HepG2 (cell line): ENCODE results near the gene MADD. TPM values are rescaled to one million over a fixed set of nuclear protein-coding genes. Genes with fewer than 3 reads are reported as not detected.
A peak's percentile ranks its signal among the peaks of the same experiment; 100 is the strongest.

Experiments
- CCDC6 ChIP-seq: sonication (generic); formaldehyde crosslinking; IDR thresholded peaks from 2 replicates; pipeline ENCODE4 v1.8.1; 2022; ENCODE audit warnings: mild to moderate bottlenecking, missing genetic modification reagents, moderate library complexity
- CEBPB ChIP-seq: IDR thresholded peaks from 2 replicates; pipeline ENCODE4 v1.6.1; 2011; ENCODE audit warnings: low read depth, low read length, improper control_type of control experiment, borderline replicate concordance
- CENPX ChIP-seq: sonication (generic); formaldehyde crosslinking; IDR thresholded peaks from 2 replicates; pipeline ENCODE4 v1.9.0; 2021; ENCODE audit warnings: mild to moderate bottlenecking, missing genetic modification reagents, moderate library complexity
- HNRNPUL1 ChIP-seq: fragments of 200-400 bp; formaldehyde crosslinking; IDR thresholded peaks from 2 replicates; pipeline ENCODE4 v1.6.1; 2017; ENCODE audit warnings: low read depth, mild to moderate bottlenecking, low read length, moderate library complexity
- JDP2 ChIP-seq: sonication (generic); formaldehyde crosslinking; IDR thresholded peaks from 2 replicates; pipeline ENCODE4 v1.8.1; 2022; ENCODE audit warnings: missing genetic modification reagents, borderline replicate concordance
- NR2F6 ChIP-seq, 2 experiments: IDR thresholded peaks; 2 replicates each; pipeline ENCODE4 v1.6.1; 2016; ENCODE audit warnings: antibody characterized with exemption in 1 of 2, mild to moderate bottlenecking in 1 of 2
- POLR2A ChIP-seq, 2 experiments: IDR thresholded peaks; 2 replicates each; pipeline ENCODE4 v1.6.1; 2011; ENCODE audit warnings: low read depth in 2 of 2, low read length in 2 of 2, mild to moderate bottlenecking in 1 of 2, moderate library complexity in 1 of 2; ENCODE audit not compliant: insufficient read depth in 1 of 2
- ZFP62 ChIP-seq: sonication (generic); formaldehyde crosslinking; IDR thresholded peaks from 2 replicates; pipeline ENCODE4 v1.4.0; 2020; ENCODE audit warnings: missing genetic modification reagents
- ZMAT3 ChIP-seq: sonication (generic); formaldehyde crosslinking; conservative IDR thresholded peaks from 2 replicates; pipeline ENCODE4 v1.7.0; 2021; ENCODE audit warnings: missing genetic modification reagents
- ZNF282 ChIP-seq: fragments of 450-650 bp; IDR thresholded peaks from 2 replicates; pipeline ENCODE4 v1.6.1; 2018; ENCODE audit not compliant: partially characterized antibody
- ZNF383 ChIP-seq: sonication (generic); formaldehyde crosslinking; IDR thresholded peaks from 2 replicates; pipeline ENCODE4 v1.4.0; 2020; ENCODE audit warnings: missing genetic modification reagents, mild to moderate bottlenecking, borderline replicate concordance
- polyA plus RNA-seq, 8 experiments: library from polyadenylated mRNA; depleted of rRNA in 3 of 8; stranded (reverse) in 7 of 8; unstranded in 1 of 8; fragments of >200 nt; fragmentation: Illumina TruSeq in 4 of 8; extraction: Trizol in 4 of 8; gene quantifications; 2 replicates each; pipeline versions ENCODE4 v1.2.1 to v1.2.3, GENCODE V29; 2011 to 2016; ENCODE audit warnings: low read depth in 4 of 8, missing spikeins in 1 of 8, mixed read lengths in 1 of 8; ENCODE audit not compliant: insufficient read depth in 1 of 8
- total RNA-seq, 5 experiments: library from RNA; depleted of rRNA; stranded (reverse); fragments of >200 nt; fragmentation: Illumina TruSeq; extraction: Trizol; gene quantifications; 2 replicates each; pipeline ENCODE4 v1.2.3, GENCODE V29; 2016; ENCODE audit warnings: low read depth in 1 of 5
- TF ChIP-seq, protein P1 (sequence below), 2 experiments: sonication (generic) in 1 of 2; formaldehyde crosslinking in 1 of 2; IDR thresholded peaks; 2 replicates each; pipeline versions ENCODE4 v1.6.1 to v1.9.0; 2014 to 2022; ENCODE audit warnings: antibody characterized with exemption in 1 of 2, borderline replicate concordance in 1 of 2, inconsistent platforms in 1 of 2, low read depth in 1 of 2, missing genetic modification reagents in 1 of 2
- TF ChIP-seq, protein P2 (sequence below): IDR thresholded peaks from 2 replicates; pipeline ENCODE4 v1.6.1; 2012; ENCODE audit warnings: inconsistent platforms
- TF ChIP-seq, protein P3 (sequence below): sonication (generic); formaldehyde crosslinking; IDR thresholded peaks from 2 replicates; pipeline ENCODE4 v1.4.0; 2020; ENCODE audit warnings: low read depth, mild to moderate bottlenecking, missing genetic modification reagents
- TF ChIP-seq, protein P4 (sequence below): sonication (generic); formaldehyde crosslinking; conservative IDR thresholded peaks from 2 replicates; pipeline ENCODE4 v1.4.0; 2020; ENCODE audit warnings: missing genetic modification reagents
- TF ChIP-seq, protein P5 (sequence below): sonication (generic); formaldehyde crosslinking; conservative IDR thresholded peaks from 2 replicates; pipeline ENCODE4 v1.4.0; 2020; ENCODE audit warnings: mild to moderate bottlenecking, missing genetic modification reagents, moderate library complexity

MADD gene
- total and polyA plus RNA-seq, 2 of the 13 experiments (the other 11 are each of a cell fraction or from before 2014, with no cell fraction given): 18.0 to 29.2 TPM

DNA sequence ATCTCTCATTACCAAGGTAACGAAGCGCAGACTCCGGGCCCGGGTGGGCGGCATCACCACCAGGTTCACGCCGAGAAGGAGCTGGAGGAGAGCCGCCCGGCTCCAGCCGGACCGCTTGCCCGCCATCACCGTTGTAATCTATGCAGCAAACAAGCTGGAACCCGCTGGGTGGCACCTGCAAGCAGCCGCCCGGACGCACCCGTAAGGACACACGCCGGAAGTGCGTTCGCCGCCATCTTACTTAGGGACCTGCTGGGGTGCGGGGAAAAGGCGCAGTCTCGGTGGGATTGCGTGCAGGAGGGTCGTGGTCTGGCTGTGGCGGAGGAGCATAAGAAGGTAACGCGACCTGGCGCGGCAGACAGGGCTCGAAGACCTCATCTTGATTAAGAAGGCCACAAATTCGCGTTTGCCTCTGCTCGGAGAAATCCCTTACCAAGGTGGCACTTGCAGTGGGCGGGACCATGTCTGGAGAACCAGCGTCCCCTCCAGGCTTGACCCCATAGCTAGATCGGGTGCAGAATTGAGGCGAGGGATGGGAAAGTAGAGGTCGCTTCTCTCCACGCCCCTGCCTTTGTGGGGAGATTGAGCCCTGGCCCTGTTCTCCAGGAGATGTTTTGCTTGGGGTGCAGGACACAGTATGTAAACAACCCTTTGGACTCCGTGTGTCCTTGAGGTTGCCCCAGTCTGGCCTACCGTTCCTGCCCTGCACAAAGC lies 21.1 kb upstream of the MADD start, which contains the start of gene ACP2 (continued):
- TF ChIP-seq, protein P1, sequence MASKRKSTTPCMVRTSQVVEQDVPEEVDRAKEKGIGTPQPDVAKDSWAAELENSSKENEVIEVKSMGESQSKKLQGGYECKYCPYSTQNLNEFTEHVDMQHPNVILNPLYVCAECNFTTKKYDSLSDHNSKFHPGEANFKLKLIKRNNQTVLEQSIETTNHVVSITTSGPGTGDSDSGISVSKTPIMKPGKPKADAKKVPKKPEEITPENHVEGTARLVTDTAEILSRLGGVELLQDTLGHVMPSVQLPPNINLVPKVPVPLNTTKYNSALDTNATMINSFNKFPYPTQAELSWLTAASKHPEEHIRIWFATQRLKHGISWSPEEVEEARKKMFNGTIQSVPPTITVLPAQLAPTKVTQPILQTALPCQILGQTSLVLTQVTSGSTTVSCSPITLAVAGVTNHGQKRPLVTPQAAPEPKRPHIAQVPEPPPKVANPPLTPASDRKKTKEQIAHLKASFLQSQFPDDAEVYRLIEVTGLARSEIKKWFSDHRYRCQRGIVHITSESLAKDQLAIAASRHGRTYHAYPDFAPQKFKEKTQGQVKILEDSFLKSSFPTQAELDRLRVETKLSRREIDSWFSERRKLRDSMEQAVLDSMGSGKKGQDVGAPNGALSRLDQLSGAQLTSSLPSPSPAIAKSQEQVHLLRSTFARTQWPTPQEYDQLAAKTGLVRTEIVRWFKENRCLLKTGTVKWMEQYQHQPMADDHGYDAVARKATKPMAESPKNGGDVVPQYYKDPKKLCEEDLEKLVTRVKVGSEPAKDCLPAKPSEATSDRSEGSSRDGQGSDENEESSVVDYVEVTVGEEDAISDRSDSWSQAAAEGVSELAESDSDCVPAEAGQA (IDR thresholded peaks at IDR 0.05; ENCODE audit: low read depth): peak; percentile 93
- TF ChIP-seq, protein P1 (CRISPR knock-in tag; IDR thresholded peaks at IDR 0.05; ENCODE audit: borderline replicate concordance): 0 out of 2 replicates have a peak, but pooled peaks have one; percentile 74
- TF ChIP-seq CCDC6 (CRISPR knock-in tag) (peak; percentile 77; the same call in 1 of the 2 replicates), ZNF383 (CRISPR knock-in tag) (no peak), ZFP62 (no peak; the same call in 1 of the 2 replicates), CENPX (CRISPR knock-in tag) (no peak), NR2F6 (IDR thresholded peaks at IDR 0.05) (peak; percentile 48; the same call in 1 of the 2 replicates), NR2F6 (CRISPR knock-in tag; IDR thresholded peaks at IDR 0.05) (peak; percentile 70), CEBPB (no peak), JDP2 (no peak), HNRNPUL1 (no peak), POLR2A (IDR thresholded peaks at IDR 0.05; ENCODE audit: insufficient read depth in 1 of 2, low read depth in 2 of 2, low read length in 2 of 2) (peak; percentile 89 to 90), ZNF282 (no peak), ZMAT3 (CRISPR knock-in tag) (peak; percentile 91; the same call in 1 of the 2 replicates)
- TF ChIP-seq, protein P2, sequence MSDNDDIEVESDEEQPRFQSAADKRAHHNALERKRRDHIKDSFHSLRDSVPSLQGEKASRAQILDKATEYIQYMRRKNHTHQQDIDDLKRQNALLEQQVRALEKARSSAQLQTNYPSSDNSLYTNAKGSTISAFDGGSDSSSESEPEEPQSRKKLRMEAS: peak; percentile 81
- TF ChIP-seq, protein P3, sequence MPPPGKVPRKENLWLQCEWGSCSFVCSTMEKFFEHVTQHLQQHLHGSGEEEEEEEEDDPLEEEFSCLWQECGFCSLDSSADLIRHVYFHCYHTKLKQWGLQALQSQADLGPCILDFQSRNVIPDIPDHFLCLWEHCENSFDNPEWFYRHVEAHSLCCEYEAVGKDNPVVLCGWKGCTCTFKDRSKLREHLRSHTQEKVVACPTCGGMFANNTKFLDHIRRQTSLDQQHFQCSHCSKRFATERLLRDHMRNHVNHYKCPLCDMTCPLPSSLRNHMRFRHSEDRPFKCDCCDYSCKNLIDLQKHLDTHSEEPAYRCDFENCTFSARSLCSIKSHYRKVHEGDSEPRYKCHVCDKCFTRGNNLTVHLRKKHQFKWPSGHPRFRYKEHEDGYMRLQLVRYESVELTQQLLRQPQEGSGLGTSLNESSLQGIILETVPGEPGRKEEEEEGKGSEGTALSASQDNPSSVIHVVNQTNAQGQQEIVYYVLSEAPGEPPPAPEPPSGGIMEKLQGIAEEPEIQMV: 0 out of 2 replicates have a peak, but pooled peaks have one; percentile 55
- TF ChIP-seq, protein P4, sequence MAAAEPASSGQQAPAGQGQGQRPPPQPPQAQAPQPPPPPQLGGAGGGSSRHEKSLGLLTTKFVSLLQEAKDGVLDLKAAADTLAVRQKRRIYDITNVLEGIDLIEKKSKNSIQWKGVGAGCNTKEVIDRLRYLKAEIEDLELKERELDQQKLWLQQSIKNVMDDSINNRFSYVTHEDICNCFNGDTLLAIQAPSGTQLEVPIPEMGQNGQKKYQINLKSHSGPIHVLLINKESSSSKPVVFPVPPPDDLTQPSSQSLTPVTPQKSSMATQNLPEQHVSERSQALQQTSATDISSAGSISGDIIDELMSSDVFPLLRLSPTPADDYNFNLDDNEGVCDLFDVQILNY (CRISPR knock-in tag): peak; percentile 57; the same call in 1 of the 2 replicates
- TF ChIP-seq, protein P5, sequence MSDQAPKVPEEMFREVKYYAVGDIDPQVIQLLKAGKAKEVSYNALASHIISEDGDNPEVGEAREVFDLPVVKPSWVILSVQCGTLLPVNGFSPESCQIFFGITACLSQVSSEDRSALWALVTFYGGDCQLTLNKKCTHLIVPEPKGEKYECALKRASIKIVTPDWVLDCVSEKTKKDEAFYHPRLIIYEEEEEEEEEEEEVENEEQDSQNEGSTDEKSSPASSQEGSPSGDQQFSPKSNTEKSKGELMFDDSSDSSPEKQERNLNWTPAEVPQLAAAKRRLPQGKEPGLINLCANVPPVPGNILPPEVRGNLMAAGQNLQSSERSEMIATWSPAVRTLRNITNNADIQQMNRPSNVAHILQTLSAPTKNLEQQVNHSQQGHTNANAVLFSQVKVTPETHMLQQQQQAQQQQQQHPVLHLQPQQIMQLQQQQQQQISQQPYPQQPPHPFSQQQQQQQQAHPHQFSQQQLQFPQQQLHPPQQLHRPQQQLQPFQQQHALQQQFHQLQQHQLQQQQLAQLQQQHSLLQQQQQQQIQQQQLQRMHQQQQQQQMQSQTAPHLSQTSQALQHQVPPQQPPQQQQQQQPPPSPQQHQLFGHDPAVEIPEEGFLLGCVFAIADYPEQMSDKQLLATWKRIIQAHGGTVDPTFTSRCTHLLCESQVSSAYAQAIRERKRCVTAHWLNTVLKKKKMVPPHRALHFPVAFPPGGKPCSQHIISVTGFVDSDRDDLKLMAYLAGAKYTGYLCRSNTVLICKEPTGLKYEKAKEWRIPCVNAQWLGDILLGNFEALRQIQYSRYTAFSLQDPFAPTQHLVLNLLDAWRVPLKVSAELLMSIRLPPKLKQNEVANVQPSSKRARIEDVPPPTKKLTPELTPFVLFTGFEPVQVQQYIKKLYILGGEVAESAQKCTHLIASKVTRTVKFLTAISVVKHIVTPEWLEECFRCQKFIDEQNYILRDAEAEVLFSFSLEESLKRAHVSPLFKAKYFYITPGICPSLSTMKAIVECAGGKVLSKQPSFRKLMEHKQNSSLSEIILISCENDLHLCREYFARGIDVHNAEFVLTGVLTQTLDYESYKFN (CRISPR knock-in tag): peak; percentile 78; the same call in 1 of the 2 replicates
